GM12878 (cell line): ENCODE data around the gene RIPOR3. TPM values are rescaled to one million over a fixed set of nuclear protein-coding genes. Genes with fewer than 3 reads are reported as not detected.

Experiments used
- ATAC-seq: fragments of 200-7000 bp; cut with Tn5 transposase; 3 replicates; pipeline ENCODE4 v1.9.1; 2020; ENCODE audit warnings: mild to moderate bottlenecking, moderate library complexity
- BruUV-seq: library from RNA; stranded (reverse); fragments of 400-500 nt; replicated peaks from 2 replicates; lab custom pipeline; 2021; lab: Mats Ljungman, UMichigan
- CTCF ChIA-PET: fragments of 300-600 bp; sonication (Branson Sonifier 250); formaldehyde crosslinking; extraction: SDS; loops from one replicate; lab custom pipeline; 2021; ENCODE audit warnings: inconsistent platforms; lab: Yijun Ruan, JAX
- POLR2A ChIA-PET: fragments of 350-600 bp; formaldehyde crosslinking; extraction: SDS; loops from one replicate; lab custom pipeline; 2021; ENCODE audit warnings: inconsistent platforms; lab: Charles Lee
- RAD21 ChIA-PET: fragments of 300-600 bp; sonication (Branson Sonifier 250); formaldehyde crosslinking; loops from one replicate; lab custom pipeline; 2023; ENCODE audit warnings: antibody characterized with exemption; ENCODE audit not compliant: unreplicated experiment; lab: Charles Lee
- SMC1A ChIA-PET: fragments of 300-600 bp; sonication (Branson Sonifier 250); formaldehyde crosslinking; loops from one replicate; lab custom pipeline; 2023; ENCODE audit not compliant: unreplicated experiment, uncharacterized antibody; lab: Charles Lee
- DNase-seq: peaks from one replicate; pipeline ENCODE4 v3.0.0-alpha.2; 2011; ENCODE audit warnings: low read depth, low spot score
- FAIRE-seq: peaks from 3 replicates; lab custom pipeline; 2011; peaks lifted over from hg19 to GRCh38; lab: Jason Lieb, UNC
- H2AFZ ChIP-seq: 2 replicates; pipeline ENCODE4 v1.6.0; 2011; ENCODE audit warnings: low read depth, low read length, control low read depth; ENCODE audit not compliant: control insufficient read depth
- H3K27ac ChIP-seq: 2 replicates; pipeline ENCODE4 v1.5.1; 2011; ENCODE audit warnings: control low read depth; ENCODE audit not compliant: control insufficient read depth, insufficient read depth
- H3K27me3 ChIP-seq, 2 experiments: replicated peaks in 1 of 2; 2 replicates each; pipeline versions ENCODE4 v1.6.0 to v1.6.1; 2011; ENCODE audit warnings: low read length in 1 of 2; ENCODE audit not compliant: control insufficient read depth in 2 of 2, insufficient read depth in 2 of 2
- H3K36me3 ChIP-seq, 2 experiments: 2 replicates each; pipeline ENCODE4 v1.5.1; 2011; ENCODE audit warnings: low read length in 1 of 2; ENCODE audit not compliant: control insufficient read depth in 2 of 2, insufficient read depth in 2 of 2
- H3K4me1 ChIP-seq: 2 replicates; pipeline ENCODE4 v1.6.1; 2011; ENCODE audit warnings: mild to moderate bottlenecking, low read length, moderate library complexity, mixed read lengths; ENCODE audit not compliant: control insufficient read depth, insufficient read depth
- H3K4me2 ChIP-seq: 2 replicates; pipeline ENCODE4 v1.6.0; 2011; ENCODE audit warnings: control low read depth; ENCODE audit not compliant: control insufficient read depth, insufficient read depth
- H3K4me3 ChIP-seq: fragments of 200-600 bp; sonication (generic); 2 replicates; pipeline ENCODE4 v1.5.1; 2016
- H3K79me2 ChIP-seq: 2 replicates; pipeline ENCODE4 v1.6.0; 2011; ENCODE audit warnings: low read length; ENCODE audit not compliant: control insufficient read depth, insufficient read depth
- H3K9ac ChIP-seq: 2 replicates; pipeline ENCODE4 v1.8.0; 2011; ENCODE audit warnings: low read length, control low read depth, mixed read lengths; ENCODE audit not compliant: control insufficient read depth, insufficient read depth
- H3K9me3 ChIP-seq: replicated peaks from 3 replicates; pipeline ENCODE4 v1.5.1; 2011; ENCODE audit warnings: mild to moderate bottlenecking, low read length; ENCODE audit not compliant: control insufficient read depth, insufficient read depth
- H4K20me1 ChIP-seq: 2 replicates; pipeline ENCODE4 v1.6.0; 2011; ENCODE audit not compliant: control insufficient read depth, insufficient read depth
- ATF3 ChIP-seq: IDR thresholded peaks from 2 replicates; pipeline ENCODE4 v1.6.1; 2011; ENCODE audit warnings: low read depth, mild to moderate bottlenecking, low read length, moderate library complexity, borderline replicate concordance; ENCODE audit errors: extremely low read depth
- BCLAF1 ChIP-seq: fragments of 450-650 bp; IDR thresholded peaks from 2 replicates; pipeline ENCODE4 v1.6.1; 2017; ENCODE audit warnings: antibody characterized with exemption, mild to moderate bottlenecking, moderate library complexity
- ELK1 ChIP-seq: IDR thresholded peaks from 2 replicates; pipeline ENCODE4 v1.6.1; 2012; ENCODE audit warnings: low read depth, low read length, improper control_type of control experiment
- GATAD2B ChIP-seq: fragments of 450-650 bp; conservative IDR thresholded peaks from 2 replicates; pipeline ENCODE4 v1.6.1; 2017; ENCODE audit warnings: low read depth, mild to moderate bottlenecking, moderate library complexity
- JUND ChIP-seq: IDR thresholded peaks from 2 replicates; pipeline ENCODE4 v1.6.1; 2012; ENCODE audit warnings: low read depth, mild to moderate bottlenecking, low read length, improper control_type of control experiment, moderate library complexity
- LARP7 ChIP-seq: fragments of 450-650 bp; IDR thresholded peaks from 2 replicates; pipeline ENCODE4 v1.6.1; 2017; ENCODE audit warnings: mild to moderate bottlenecking
- NFIC ChIP-seq: IDR thresholded peaks from 2 replicates; pipeline ENCODE4 v1.6.1; 2012; ENCODE audit warnings: low read depth, mild to moderate bottlenecking, inconsistent platforms, low read length, moderate library complexity
- NFXL1 ChIP-seq: fragments of 450-650 bp; IDR thresholded peaks from 2 replicates; pipeline ENCODE4 v1.6.1; 2017; ENCODE audit warnings: antibody characterized with exemption, mild to moderate bottlenecking, borderline replicate concordance
- WGBS: methylation state at CpG from one replicate; pipeline ENCODE4 v1.1.6; 2016; ENCODE audit warnings: low lambda C conversion rate; ENCODE audit not compliant: insufficient replicate concordance, insufficient coverage; ENCODE audit errors: missing lambda C conversion rate; 5-methylcytosine and 5-hydroxymethylcytosine counted together
- in situ Hi-C: fragments of 300-500 bp; cut with MboI; formaldehyde crosslinking; loops from 9 replicates; pipeline ENCODE4 v1.14.3; 2018; ENCODE audit warnings: mixed read lengths
- intact Hi-C: fragments of 100-400 bp; cut with micrococcal nuclease; formaldehyde crosslinking; loops from one replicate; pipeline ENCODE4 v1.14.2; 2022; ENCODE audit not compliant: unreplicated experiment
- polyA plus RNA-seq, 11 experiments: library from polyadenylated mRNA; depleted of rRNA in 4 of 11; unstranded in 6 of 11; stranded (reverse) in 5 of 11; fragments of >200 nt; fragmentation: Nextera tagmentation in 4 of 11; fragmentation: Illumina TruSeq in 1 of 11; extraction: Ambion mirVana in 4 of 11; extraction: Trizol in 1 of 11; gene quantifications; 1 replicate in 1 of 11; 2 replicates in 10 of 11; pipeline versions ENCODE4 v1.2.1 to v1.2.3, GENCODE V29; 2011 to 2016; ENCODE audit warnings: inconsistent platforms in 2 of 11, missing spikeins in 2 of 11, low read depth in 1 of 11
- total RNA-seq, 4 experiments: library from RNA; depleted of rRNA in 3 of 4; stranded (reverse); fragments of >200 nt in 3 of 4; fragmentation: Illumina TruSeq in 1 of 4; extraction: Trizol in 1 of 4; gene quantifications; 2 replicates each; pipeline versions ENCODE4 v1.2.1 to v1.2.3, GENCODE V29; 2013 to 2021

Gene RIPOR3
- total and polyA plus RNA-seq, 10 of the 15 experiments (the other 5 are each of a cell fraction or from before 2014, with no cell fraction given), result 0.04 to 0.55 (median 0.12) TPM; not detected in 6

- H3K27ac ChIP-seq, result no peak overlapping the region
- BruUV-seq, result no TSS peak
- no peak overlapping the region for H3K9ac ChIP-seq
- H3K36me3 ChIP-seq, result no peaks in the 10 kb centered on the region
- FAIRE-seq, result no peak
- ChIA-PET RAD21 (no interaction called here), POLR2A (interaction anchor here (0.7 kb wide), 1 partner anchor 810 kb away, joined by 3 read pairs; no protein-coding TSS in a partner anchor), SMC1A (interaction anchor here (0.6 to 1.3 kb wide), 4 partner anchors 22 to 65 kb away, joined by 3 read pairs; no protein-coding TSS in a partner anchor), CTCF (interaction anchor here (1.7 kb wide), 1 partner anchor 21 kb away, joined by 6 read pairs; no protein-coding TSS in a partner anchor)
- H2AFZ ChIP-seq, result no peak overlapping the region
- H3K9me3 ChIP-seq, result no peaks in the 10 kb centered on the region
- H3K4me2 ChIP-seq, result no peak overlapping the region
- intact Hi-C loops (no loop called here), in situ Hi-C loops (no loop called here)
- peaks cover 6% of the 10 kb centered on the region for H3K79me2 ChIP-seq
- H4K20me1 ChIP-seq, result no peaks in the 10 kb centered on the region
- peaks cover 12% of the 10 kb centered on the region for H3K4me1 ChIP-seq
- TF ChIP-seq JUND, result no peak
- no peak for TF ChIP-seq NFIC
- TF ChIP-seq GATAD2B, result no peak
- no peak for TF ChIP-seq ATF3
- TF ChIP-seq BCLAF1, result no peak
- TF ChIP-seq LARP7, result no peak
- TF ChIP-seq ELK1, result no peak
- peak; percentile 77; the same call in 1 of the 2 replicates for TF ChIP-seq NFXL1
- no peak for ATAC-seq
- no peaks in the 10 kb centered on the region for H3K27me3 ChIP-seq
- no peak overlapping the region for H3K4me3 ChIP-seq
- 43% methylated on average over 8 of the region's 8 CpGs for WGBS
- DNase-seq, result no peak
Measured at GRCh38 chr20:50727792-50728485, 36.6 kb upstream of the RIPOR3 start.
